Stomach (tissue), 4 donors: ENCODE measurements around the gene MYL7.

ENCODE experiments used
- CTCF ChIP-seq, 7 experiments: fragments of 450-650 bp in 4 of 7; fragments of 200-600 bp in 3 of 7; sonication (generic) in 3 of 7; IDR thresholded peaks; one replicate each; pipeline ENCODE4 v1.5.1; 2016 to 2019; ENCODE audit warnings: antibody characterized with exemption in 7 of 7, control low read depth in 2 of 7, mild to moderate bottlenecking in 1 of 7
- POLR2A ChIP-seq, 4 donors: fragments of 450-650 bp; IDR thresholded peaks; one replicate each; pipeline ENCODE4 v1.6.1; 2016; ENCODE audit warnings: antibody characterized with exemption in 4 of 4, control low read depth in 2 of 4, mild to moderate bottlenecking in 1 of 4, moderate library complexity in 1 of 4

- TF ChIP-seq CTCF (IDR thresholded peaks at IDR 0.05), result no peak
- no peak for TF ChIP-seq POLR2A (IDR thresholded peaks at IDR 0.05)
Observed at GRCh38 chr7:44100458-44101302, 40.5 kb downstream of the MYL7 start.
